HG03354 (cell line): Measurements from ENCODE around the gene NATD1.

Experiments
- ATAC-seq: cut with Tn5 transposase; IDR thresholded peaks from one replicate; pipeline ENCODE4 v1.9.1; 2021; ENCODE audit warnings: mild to moderate bottlenecking; ENCODE audit not compliant: unreplicated experiment, poor library complexity, severe bottlenecking

Gene NATD1

GRCh38 chr17:21249086-21249795 lies 4.0 kb downstream of the NATD1 start:
- no peak for ATAC-seq

- no peak for ATAC-seq
Observed at GRCh38 chr17:21248500-21248899, 4.7 kb downstream of the NATD1 start.

- no peak for ATAC-seq
Observed at GRCh38 chr17:21247552-21248258, 5.5 kb downstream of the NATD1 start.

GRCh38 chr17:21246698-21247097 lies 6.5 kb downstream of the NATD1 start:
- ATAC-seq = no peak

- ATAC-seq = no peak
Observed at GRCh38 chr17:21245639-21246084, 7.5 kb downstream of the NATD1 start.

- ATAC-seq = no peak
Observed at GRCh38 chr17:21243516-21244303, 9.5 kb downstream of the NATD1 start.

GRCh38 chr17:21242780-21243515 lies 10.3 kb downstream of the NATD1 start:
- no peak for ATAC-seq

GRCh38 chr17:21242026-21242697 lies 11.0 kb downstream of the NATD1 start:
- ATAC-seq = no peak

GRCh38 chr17:21241564-21241963 lies 11.6 kb downstream of the NATD1 start:
- ATAC-seq = no peak

- no peak for ATAC-seq
Observed at GRCh38 chr17:21240369-21241055, 12.7 kb downstream of the NATD1 start.

GRCh38 chr17:21239680-21240368 lies 13.4 kb downstream of the NATD1 start:
- no peak for ATAC-seq

- no peak for ATAC-seq
Observed at GRCh38 chr17:21235921-21236320, 17.3 kb downstream of the NATD1 start.

GRCh38 chr17:21233581-21234347 lies 19.4 kb downstream of the NATD1 start:
- ATAC-seq = no peak

GRCh38 chr17:21232033-21232749 lies 21.0 kb downstream of the NATD1 start:
- ATAC-seq = no peak

GRCh38 chr17:21231533-21231932 lies 21.7 kb downstream of the NATD1 start:
- no peak for ATAC-seq

GRCh38 chr17:21228845-21229244 lies 24.4 kb downstream of the NATD1 start:
- no peak for ATAC-seq

- no peak for ATAC-seq
Observed at GRCh38 chr17:21228111-21228510, 25.1 kb downstream of the NATD1 start.
